Limb (tissue), 2 donors: Measurements from ENCODE around the gene MDGA2.
A peak's percentile ranks its signal among the peaks of the same experiment; 100 is the strongest.

ENCODE experiments used
- DNase-seq, 2 donors: peaks; one replicate each; pipeline ENCODE4 v3.0.0-alpha.2; 2016; ENCODE audit errors: extremely low spot score in 2 of 2

Gene MDGA2

GRCh38 chr14:47150267-47150666 is 525.1 kb downstream of the MDGA2 start:
- no peak for DNase-seq

- DNase-seq: no peak
These were observed 526.1 kb downstream of the MDGA2 start for GRCh38 chr14:47149326-47149725.

GRCh38 chr14:47148686-47149085 is 526.7 kb downstream of the MDGA2 start:
- no peak for DNase-seq

- DNase-seq: no peak
These were observed 554.8 kb downstream of the MDGA2 start for GRCh38 chr14:47120645-47121044.

- no peak for DNase-seq
These were observed 571.6 kb downstream of the MDGA2 start for GRCh38 chr14:47103771-47104170.

- no peak for DNase-seq
These were observed 572.9 kb downstream of the MDGA2 start for GRCh38 chr14:47102472-47102871.

GRCh38 chr14:47085678-47086077 is 589.7 kb downstream of the MDGA2 start:
- no peak for DNase-seq

- no peak for DNase-seq
These were observed 610.1 kb downstream of the MDGA2 start for GRCh38 chr14:47065326-47065725.

- no peak for DNase-seq
These were observed 615.4 kb downstream of the MDGA2 start for GRCh38 chr14:47060050-47060449.

GRCh38 chr14:47057364-47057763 is 618.0 kb downstream of the MDGA2 start:
- DNase-seq: no peak

GRCh38 chr14:47044841-47045240 is 630.6 kb downstream of the MDGA2 start:
- no peak for DNase-seq

- peak in 1 of 2 donors; percentile 32 for DNase-seq
These were observed 634.9 kb downstream of the MDGA2 start for GRCh38 chr14:47040550-47040949.

- DNase-seq: no peak
These were observed 636.1 kb downstream of the MDGA2 start for GRCh38 chr14:47039336-47039735.

- DNase-seq: no peak
These were observed 652.7 kb downstream of the MDGA2 start for GRCh38 chr14:47022721-47023120.

- DNase-seq: no peak
These were observed 654.9 kb downstream of the MDGA2 start for GRCh38 chr14:47020500-47020899.

- no peak for DNase-seq
These were observed 662.7 kb downstream of the MDGA2 start for GRCh38 chr14:47012533-47013280.

GRCh38 chr14:47009615-47010014 is 665.8 kb downstream of the MDGA2 start:
- no peak for DNase-seq

GRCh38 chr14:47008732-47009131 is 666.7 kb downstream of the MDGA2 start:
- no peak for DNase-seq

GRCh38 chr14:46999661-47000060 is 675.7 kb downstream of the MDGA2 start:
- no peak for DNase-seq

- no peak for DNase-seq
These were observed 685.8 kb downstream of the MDGA2 start for GRCh38 chr14:46989566-46989965.

- DNase-seq: no peak
These were observed 687.1 kb downstream of the MDGA2 start for GRCh38 chr14:46988312-46988711.

- DNase-seq: no peak
These were observed 689.6 kb downstream of the MDGA2 start for GRCh38 chr14:46985529-46986380.

- no peak for DNase-seq
These were observed 702.1 kb downstream of the MDGA2 start for GRCh38 chr14:46973295-46973694.
